Body of pancreas (tissue), 4 donors: ENCODE measurements around the gene NMNAT1. TPM values are rescaled to one million over a fixed set of nuclear protein-coding genes. Genes with fewer than 3 reads are reported as not detected.
A peak's percentile ranks its signal among the peaks of the same experiment; 100 is the strongest.

Experiments
- ATAC-seq: fragments of 150-250 bp; one replicate; pipeline ENCODE4 v1.9.1; 2016
- DNase-seq, 4 donors: peaks; one replicate each; pipeline ENCODE4 v3.0.0-alpha.2; 2019
- H3K27ac ChIP-seq, 4 donors: fragments of 200-600 bp; sonication (generic); 1 replicate in 3 of 4; 2 replicates in 1 of 4; pipeline versions ENCODE4 v1.5.1 to v1.6.1; 2016 to 2019; ENCODE audit warnings: mild to moderate bottlenecking in 1 of 4, mixed read lengths in 1 of 4, moderate library complexity in 1 of 4
- H3K27me3 ChIP-seq, 2 donors: fragments of 200-600 bp; sonication (generic); one replicate each; pipeline ENCODE4 v1.6.0; 2016; ENCODE audit warnings: mild to moderate bottlenecking in 1 of 2
- H3K36me3 ChIP-seq, 2 donors: fragments of 200-600 bp; sonication (generic); replicated peaks in 1 of 2; 2 replicates each; pipeline ENCODE4 v1.5.1; 2016; ENCODE audit warnings: low read depth in 2 of 2; ENCODE audit not compliant: insufficient read depth in 1 of 2
- H3K4me1 ChIP-seq: fragments of 200-600 bp; sonication (generic); one replicate; pipeline ENCODE4 v1.6.0; 2016
- H3K4me3 ChIP-seq, 2 donors: fragments of 200-600 bp; sonication (generic); 1 replicate in 1 of 2; 2 replicates in 1 of 2; pipeline ENCODE4 v1.5.1; 2016 to 2019
- H3K9me3 ChIP-seq, 3 donors: fragments of 200-600 bp; sonication (generic); 1 replicate in 2 of 3; 2 replicates in 1 of 3; pipeline ENCODE4 v1.5.1; 2016
- CTCF ChIP-seq, 7 experiments: fragments of 450-650 bp in 4 of 7; fragments of 200-600 bp in 3 of 7; sonication (generic) in 3 of 7; IDR thresholded peaks; one replicate each; pipeline ENCODE4 v1.5.1; 2016 to 2019; ENCODE audit warnings: antibody characterized with exemption in 7 of 7
- POLR2A ChIP-seq, 3 donors: fragments of 450-650 bp; IDR thresholded peaks; one replicate each; pipeline ENCODE4 v1.6.1; 2016; ENCODE audit warnings: antibody characterized with exemption in 3 of 3, mild to moderate bottlenecking in 2 of 3
- WGBS, 2 donors: methylation state at CpG; one replicate each; pipeline ENCODE4 v1.1.5; 2017; 5-methylcytosine and 5-hydroxymethylcytosine counted together
- intact Hi-C: fragments of 100-400 bp; cut with DNase I; formaldehyde crosslinking; loops from one replicate; pipeline ENCODE4 v1.15.1; 2023
- total RNA-seq, 2 donors: library from RNA; depleted of rRNA; stranded (reverse); fragments of >200 nt; gene quantifications; one replicate each; pipeline ENCODE4 v1.1.0, GENCODE V29; 2016

The NMNAT1 gene
- total RNA-seq, 2 donors from 2014 or later: 3.6 to 5.2 TPM

- DNase-seq (peak in 3 of 4 donors; percentile 17 to 29 (median 21)), ATAC-seq (no peak)
- WGBS, 2 donors: 34 to 41% methylated on average over 2 of the region's 2 CpGs
- intact Hi-C loops: no loop called here
- H3K4me1 ChIP-seq: no peaks in the 10 kb centered on the region
- TF ChIP-seq POLR2A (IDR thresholded peaks at IDR 0.05) (no peak), CTCF (IDR thresholded peaks at IDR 0.05) (no peak)
- H3K4me3 ChIP-seq: no peak overlapping the region
- H3K36me3 ChIP-seq: no peaks in the 10 kb centered on the region
- peak overlapping the region in 1 of 4 donors; percentile 7 for H3K27ac ChIP-seq
- H3K27me3 ChIP-seq: no peaks in the 10 kb centered on the region
- no peaks in the 10 kb centered on the region for H3K9me3 ChIP-seq
These were observed 47.7 kb downstream of the NMNAT1 start for GRCh38 chr1:9990944-9991343.

GRCh38 chr1:9992910-9993309 lies 49.6 kb downstream of the NMNAT1 start:
- Histone ChIP-seq H3K36me3 (no peaks in the 10 kb centered on the region), H3K9me3 (no peaks in the 10 kb centered on the region), H3K4me3 (no peak overlapping the region), H3K27me3 (peaks cover 0 to 4% of the 10 kb centered on the region in 2 donors), H3K27ac (peak overlapping the region in 1 of 4 donors; percentile 49), H3K4me1 (peaks cover 12% of the 10 kb centered on the region)
- intact Hi-C loops: no loop called here
- DNase-seq (peak in 1 of 4 donors; percentile 2), ATAC-seq (no peak)
- 71 to 81% methylated on average over 5 of the region's 5 CpGs for WGBS, 2 donors
- TF ChIP-seq POLR2A (IDR thresholded peaks at IDR 0.05) (no peak), CTCF (IDR thresholded peaks at IDR 0.05) (no peak)

- ATAC-seq (no peak), DNase-seq (no peak)
- Histone ChIP-seq H3K36me3 (no peaks in the 10 kb centered on the region), H3K4me1 (peaks cover 15% of the 10 kb centered on the region), H3K9me3 (no peaks in the 10 kb centered on the region), H3K27ac (no peak overlapping the region), H3K4me3 (no peak overlapping the region), H3K27me3 (peaks cover 0 to 11% of the 10 kb centered on the region in 2 donors)
- 68 to 75% methylated on average over 7 of the region's 7 CpGs for WGBS, 2 donors
- TF ChIP-seq POLR2A (IDR thresholded peaks at IDR 0.05): no peak
- TF ChIP-seq CTCF (IDR thresholded peaks at IDR 0.05): no peak
- intact Hi-C loops: no loop called here
These were observed 50.3 kb downstream of the NMNAT1 start for GRCh38 chr1:9993561-9994075.

- Histone ChIP-seq H3K36me3 (no peaks in the 10 kb centered on the region), H3K4me1 (peaks cover 15% of the 10 kb centered on the region), H3K27me3 (peaks cover 0 to 12% of the 10 kb centered on the region in 2 donors), H3K9me3 (no peaks in the 10 kb centered on the region), H3K4me3 (peak within 1 kb of the TSS; percentile 4 to 50), H3K27ac (no peak within 1 kb of the TSS)
- intact Hi-C loops: no loop called here
- DNase-seq (peak; percentile 21 to 41 (median 22)), ATAC-seq (peak; percentile 67)
- TF ChIP-seq CTCF (IDR thresholded peaks at IDR 0.05) (no peak), POLR2A (IDR thresholded peaks at IDR 0.05) (no peak)
- 11 to 26% methylated on average over 18 to 43 of the region's 71 CpGs for WGBS, 2 donors
These were observed 53.6 kb downstream of the NMNAT1 start, which contains the start of gene RBP7 for GRCh38 chr1:9996624-9997582. RBP7 (plus strand) TSS chr1:9997228; CDS start chr1:9997259, 31 bp downstream.
